Caco-2 (cell line): ENCODE measurements around the gene RAD51B. TPM values are rescaled to one million over a fixed set of nuclear protein-coding genes. Genes with fewer than 3 reads are reported as not detected.
A peak's percentile ranks its signal among the peaks of the same experiment; 100 is the strongest.

Experiments
- BruUV-seq: library from RNA; stranded (reverse); fragments of 400-500 nt; replicated peaks from 2 replicates; lab custom pipeline; 2021; lab: Mats Ljungman, UMichigan
- CTCF ChIA-PET: fragments of 300-600 bp; sonication (Branson Sonifier 250); formaldehyde crosslinking; loops from one replicate; lab custom pipeline; 2022; ENCODE audit warnings: antibody characterized with exemption; lab: Charles Lee
- POLR2A ChIA-PET: fragments of 300-600 bp; sonication (Branson Sonifier 250); formaldehyde crosslinking; loops from one replicate; lab custom pipeline; 2022; ENCODE audit warnings: antibody characterized with exemption; lab: Charles Lee
- DNase-seq, 2 experiments: peaks; one replicate each; pipeline versions ENCODE4 v3.0.0 to v3.0.0-alpha.2; 2020 to 2022
- H3K27me3 ChIP-seq: replicated peaks from 2 replicates; pipeline ENCODE4 v1.6.0; 2011; ENCODE audit warnings: low read length; ENCODE audit not compliant: control insufficient read depth, insufficient read depth
- H3K36me3 ChIP-seq: 2 replicates; pipeline ENCODE4 v1.5.1; 2011; ENCODE audit warnings: low read length; ENCODE audit not compliant: control insufficient read depth, insufficient read depth
- H3K4me1 ChIP-seq: fragments of 250-450 bp; sonication (Bioruptor Pico); 2 replicates; pipeline ENCODE4 v1.5.1; 2020; ENCODE audit warnings: mild to moderate bottlenecking
- H3K4me3 ChIP-seq: 2 replicates; pipeline ENCODE4 v1.5.1; 2011; ENCODE audit warnings: low read depth, mild to moderate bottlenecking, control low read depth, low read length
- H3K9me3 ChIP-seq: fragments of 250-450 bp; sonication (Bioruptor Pico); 2 replicates; pipeline ENCODE4 v1.5.1; 2020; ENCODE audit warnings: mild to moderate bottlenecking, moderate library complexity
- H3K27ac Mint-ChIP-seq: one replicate; pipeline ENCODE4 v1.8.0; 2022; ENCODE audit warnings: mixed read lengths; ENCODE audit not compliant: unreplicated experiment
- H3K27me3 Mint-ChIP-seq: one replicate; pipeline ENCODE4 v1.8.0; 2022; ENCODE audit warnings: mixed read lengths; ENCODE audit not compliant: insufficient read depth, unreplicated experiment
- H3K36me3 Mint-ChIP-seq: one replicate; pipeline ENCODE4 v1.8.0; 2022; ENCODE audit warnings: mild to moderate bottlenecking, mixed read lengths; ENCODE audit not compliant: insufficient read depth, unreplicated experiment
- H3K4me1 Mint-ChIP-seq: one replicate; pipeline ENCODE4 v1.8.0; 2022; ENCODE audit warnings: low read depth, mixed read lengths; ENCODE audit not compliant: unreplicated experiment
- H3K4me3 Mint-ChIP-seq: one replicate; pipeline ENCODE4 v1.8.0; 2022; ENCODE audit warnings: mild to moderate bottlenecking, moderate library complexity, mixed read lengths; ENCODE audit not compliant: unreplicated experiment
- H3K9me3 Mint-ChIP-seq: one replicate; pipeline ENCODE4 v1.8.0; 2022; ENCODE audit warnings: mixed read lengths; ENCODE audit not compliant: unreplicated experiment
- intact Hi-C: fragments of 100-400 bp; cut with micrococcal nuclease; formaldehyde crosslinking; loops from one replicate; pipeline ENCODE4 v1.10.0; 2022; ENCODE audit not compliant: unreplicated experiment
- total RNA-seq: library from RNA; stranded (reverse); gene quantifications from 2 replicates; pipeline ENCODE4 v1.2.3, GENCODE V29; 2022
- TF ChIP-seq, protein P1 (sequence below), 2 experiments: fragments of 200-600 bp in 1 of 2; IDR thresholded peaks; 1 replicate in 1 of 2; 2 replicates in 1 of 2; pipeline versions ENCODE4 v1.5.1 to v1.8.0; 2011 to 2022; ENCODE audit warnings: antibody characterized with exemption in 1 of 2, control low read depth in 1 of 2, inconsistent platforms in 1 of 2, low read depth in 1 of 2, low read length in 1 of 2, mild to moderate bottlenecking in 1 of 2, moderate library complexity in 1 of 2; ENCODE audit not compliant: insufficient read depth in 1 of 2, severe bottlenecking in 1 of 2, unreplicated experiment in 1 of 2

RAD51B gene
- total RNA-seq, 1 experiment from 2014 or later, result 16.7 TPM

DNA sequence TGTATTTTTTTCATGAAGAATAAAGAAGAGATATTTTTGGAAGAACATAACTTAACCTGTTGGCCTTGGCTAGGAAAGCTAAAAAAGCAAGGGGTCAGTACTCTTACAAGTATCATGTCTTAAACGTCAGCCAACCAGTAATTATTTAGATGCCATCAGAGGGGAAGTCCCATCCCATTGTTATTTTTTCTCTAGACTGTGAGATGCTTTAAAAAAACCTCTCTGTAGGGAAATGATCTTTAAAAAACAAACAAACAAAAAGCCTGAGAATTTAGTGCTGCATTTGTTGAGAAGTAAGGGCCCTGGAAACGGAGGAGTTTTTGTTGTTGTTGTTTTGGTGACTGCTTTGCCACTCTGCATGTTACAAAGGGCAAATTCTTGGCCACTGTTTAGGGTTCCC, 499.2 kb downstream of the RAD51B start:
- CTCF ChIA-PET, result no interaction called here
- BruUV-seq, result no TSS peak
- Mint-ChIP-seq H3K4me3 (no peak overlapping the region), H3K36me3 (no peaks in the 10 kb centered on the region), H3K27me3 (no peaks in the 10 kb centered on the region), H3K9me3 (no peaks in the 10 kb centered on the region), H3K4me1 (no peaks in the 10 kb centered on the region), H3K27ac (no peak overlapping the region)
- TF ChIP-seq, protein P1, sequence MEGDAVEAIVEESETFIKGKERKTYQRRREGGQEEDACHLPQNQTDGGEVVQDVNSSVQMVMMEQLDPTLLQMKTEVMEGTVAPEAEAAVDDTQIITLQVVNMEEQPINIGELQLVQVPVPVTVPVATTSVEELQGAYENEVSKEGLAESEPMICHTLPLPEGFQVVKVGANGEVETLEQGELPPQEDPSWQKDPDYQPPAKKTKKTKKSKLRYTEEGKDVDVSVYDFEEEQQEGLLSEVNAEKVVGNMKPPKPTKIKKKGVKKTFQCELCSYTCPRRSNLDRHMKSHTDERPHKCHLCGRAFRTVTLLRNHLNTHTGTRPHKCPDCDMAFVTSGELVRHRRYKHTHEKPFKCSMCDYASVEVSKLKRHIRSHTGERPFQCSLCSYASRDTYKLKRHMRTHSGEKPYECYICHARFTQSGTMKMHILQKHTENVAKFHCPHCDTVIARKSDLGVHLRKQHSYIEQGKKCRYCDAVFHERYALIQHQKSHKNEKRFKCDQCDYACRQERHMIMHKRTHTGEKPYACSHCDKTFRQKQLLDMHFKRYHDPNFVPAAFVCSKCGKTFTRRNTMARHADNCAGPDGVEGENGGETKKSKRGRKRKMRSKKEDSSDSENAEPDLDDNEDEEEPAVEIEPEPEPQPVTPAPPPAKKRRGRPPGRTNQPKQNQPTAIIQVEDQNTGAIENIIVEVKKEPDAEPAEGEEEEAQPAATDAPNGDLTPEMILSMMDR (IDR thresholded peaks at IDR 0.05; ENCODE audit: insufficient read depth in 1 of 2, low read depth in 1 of 2, low read length in 1 of 2, severe bottlenecking in 1 of 2, unreplicated experiment in 1 of 2), result no peak
- Histone ChIP-seq H3K4me1 (no peaks in the 10 kb centered on the region), H3K9me3 (no peaks in the 10 kb centered on the region), H3K36me3 (no peaks in the 10 kb centered on the region), H3K27me3 (no peaks in the 10 kb centered on the region), H3K4me3 (no peak overlapping the region)
- POLR2A ChIA-PET, result no interaction called here
- no peak for DNase-seq
- intact Hi-C loops, result no loop called here

DNA sequence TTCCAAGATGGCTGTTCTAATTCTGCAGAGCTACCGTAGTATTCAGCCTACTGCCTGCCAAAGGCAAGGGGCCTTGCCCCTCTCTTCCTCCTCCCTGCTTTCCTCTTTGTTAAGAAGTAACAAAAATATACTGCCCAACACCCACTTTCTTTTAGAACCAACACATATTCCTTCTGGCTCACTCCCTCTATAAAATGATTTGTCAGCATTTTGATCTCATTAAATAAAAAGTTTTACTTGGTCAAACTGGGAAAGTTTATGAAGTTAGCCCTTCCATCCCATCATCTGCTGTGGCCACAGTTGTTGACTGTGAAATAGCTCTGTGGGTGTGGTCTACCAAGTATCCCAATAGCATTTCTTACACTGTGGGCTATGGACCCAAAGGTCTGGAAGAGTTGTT, 500.9 kb downstream of the RAD51B start:
- CTCF ChIA-PET, result no interaction called here
- H3K4me3 ChIP-seq, result no peak overlapping the region
- TF ChIP-seq, protein P1 (IDR thresholded peaks at IDR 0.05; ENCODE audit: insufficient read depth in 1 of 2, low read depth in 1 of 2, low read length in 1 of 2, severe bottlenecking in 1 of 2, unreplicated experiment in 1 of 2), result no peak
- BruUV-seq, result no TSS peak
- Mint-ChIP-seq H3K27ac (no peak overlapping the region), H3K36me3 (no peaks in the 10 kb centered on the region), H3K4me1 (no peaks in the 10 kb centered on the region), H3K9me3 (no peaks in the 10 kb centered on the region), H3K4me3 (no peak overlapping the region), H3K27me3 (no peaks in the 10 kb centered on the region)
- intact Hi-C loops, result no loop called here
- DNase-seq, result no peak
- H3K4me1 ChIP-seq, result no peaks in the 10 kb centered on the region
- H3K27me3 ChIP-seq, result no peaks in the 10 kb centered on the region
- no peaks in the 10 kb centered on the region for H3K36me3 ChIP-seq
- no peaks in the 10 kb centered on the region for H3K9me3 ChIP-seq
- POLR2A ChIA-PET, result no interaction called here

DNA sequence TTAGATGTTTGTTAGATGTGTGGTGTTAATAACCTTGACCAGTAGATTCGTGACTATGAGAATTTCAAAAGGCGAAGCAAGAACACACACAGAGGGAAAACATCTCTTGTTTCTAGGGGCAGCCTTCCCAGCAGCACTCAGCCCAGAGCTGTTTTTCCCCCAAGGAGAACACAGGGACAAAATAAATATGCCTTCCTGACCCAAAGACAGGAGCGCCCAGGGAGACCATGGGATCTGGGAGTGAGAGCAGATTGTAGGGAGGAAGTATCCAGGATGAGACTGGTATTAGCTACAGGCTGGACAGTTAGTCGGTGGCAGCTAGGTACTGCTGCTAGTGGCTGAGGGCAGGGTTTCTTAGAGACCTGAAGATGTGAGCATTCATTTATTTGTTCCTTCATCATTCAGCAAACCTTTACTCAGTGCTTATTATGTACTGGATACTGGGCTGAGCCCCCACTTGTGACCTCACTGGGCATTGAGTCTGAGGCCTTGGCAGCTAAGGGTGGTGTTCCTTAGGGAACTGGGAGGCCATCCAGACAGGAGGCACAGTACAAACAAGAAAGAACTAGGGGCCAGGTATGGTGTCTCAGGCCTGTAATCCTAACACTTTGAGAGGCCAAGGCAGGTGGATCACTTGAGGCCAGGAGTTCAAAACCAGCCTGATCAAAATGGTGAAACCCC, 503.5 kb downstream of the RAD51B start:
- DNase-seq, result no peak
- H3K36me3 ChIP-seq, result no peaks in the 10 kb centered on the region
- no peaks in the 10 kb centered on the region for H3K9me3 Mint-ChIP-seq
- H3K4me1 ChIP-seq, result no peaks in the 10 kb centered on the region
- intact Hi-C loops, result no loop called here
- H3K4me3 ChIP-seq, result no peak overlapping the region
- TF ChIP-seq, protein P1 (IDR thresholded peaks at IDR 0.05; ENCODE audit: insufficient read depth in 1 of 2, low read depth in 1 of 2, low read length in 1 of 2, severe bottlenecking in 1 of 2, unreplicated experiment in 1 of 2), result no peak
- no peaks in the 10 kb centered on the region for H3K27me3 ChIP-seq
- BruUV-seq, result no TSS peak
- no peaks in the 10 kb centered on the region for H3K36me3 Mint-ChIP-seq
- H3K4me3 Mint-ChIP-seq, result no peak overlapping the region
- ChIA-PET POLR2A (no interaction called here), CTCF (no interaction called here)
- H3K4me1 Mint-ChIP-seq, result no peaks in the 10 kb centered on the region
- H3K27me3 Mint-ChIP-seq, result no peaks in the 10 kb centered on the region
- peak overlapping the region; percentile 66 for H3K27ac Mint-ChIP-seq
- H3K9me3 ChIP-seq, result no peaks in the 10 kb centered on the region
